Uterus (tissue), 4 donors: Measurements from ENCODE around the gene UAP1. TPM values are rescaled to one million over a fixed set of nuclear protein-coding genes. Genes with fewer than 3 reads are reported as not detected.

ENCODE experiments used
- DNase-seq, 2 donors: peaks; one replicate each; pipeline ENCODE4 v3.0.0-alpha.2; 2019 to 2020
- H3K27ac ChIP-seq, 2 donors: fragments of 200-600 bp; sonication (generic); 1 replicate in 1 of 2; 2 replicates in 1 of 2; pipeline ENCODE4 v1.5.1; 2016 to 2018
- H3K27me3 ChIP-seq, 2 donors: fragments of 200-600 bp; sonication (generic); one replicate each; pipeline ENCODE4 v1.5.1; 2018 to 2019; ENCODE audit warnings: control low read depth in 1 of 2
- H3K36me3 ChIP-seq, 2 donors: fragments of 200-600 bp; sonication (generic); one replicate each; pipeline ENCODE4 v1.5.1; 2019; ENCODE audit warnings: control low read depth in 1 of 2
- H3K4me1 ChIP-seq, 2 donors: fragments of 200-600 bp; sonication (generic); one replicate each; pipeline ENCODE4 v1.5.1; 2018 to 2019; ENCODE audit warnings: control low read depth in 1 of 2
- H3K4me3 ChIP-seq, 2 donors: fragments of 200-600 bp; sonication (generic); 1 replicate in 1 of 2; 2 replicates in 1 of 2; pipeline ENCODE4 v1.5.1; 2018 to 2019; ENCODE audit warnings: mild to moderate bottlenecking in 1 of 2
- H3K9me3 ChIP-seq, 2 donors: fragments of 200-600 bp; sonication (generic); one replicate each; pipeline ENCODE4 v1.5.1; 2019; ENCODE audit warnings: control low read depth in 1 of 2
- CTCF ChIP-seq, 4 experiments: fragments of 200-600 bp in 2 of 4; fragments of 450-650 bp in 2 of 4; sonication (generic) in 2 of 4; IDR thresholded peaks; one replicate each; pipeline ENCODE4 v1.5.1; 2016 to 2019; ENCODE audit warnings: antibody characterized with exemption in 4 of 4, mild to moderate bottlenecking in 2 of 4, moderate library complexity in 1 of 4
- POLR2A ChIP-seq, 2 donors: fragments of 450-650 bp; IDR thresholded peaks; one replicate each; pipeline ENCODE4 v1.6.1; 2016; ENCODE audit warnings: antibody characterized with exemption in 2 of 2, mild to moderate bottlenecking in 1 of 2, moderate library complexity in 1 of 2
- intact Hi-C: fragments of 100-400 bp; cut with DNase I; formaldehyde crosslinking; loops from one replicate; pipeline ENCODE4 v1.15.1; 2023; ENCODE audit warnings: low total_unique reads
- total RNA-seq, 4 donors: library from RNA; depleted of rRNA in 3 of 4; stranded (reverse); fragments of >200 nt in 3 of 4; gene quantifications; one replicate each; pipeline versions ENCODE4 v1.1.0 to v1.2.4, GENCODE V29; 2014 to 2023
- donor health status: DM: yes; HTN: yes; CAD: no.

Gene UAP1
- total RNA-seq, 4 donors from 2014 or later = 17.7 to 66.5 (median 55.0) TPM

GRCh38 chr1:162633081-162633762 lies 71.7 kb downstream of the UAP1 start:
- Histone ChIP-seq H3K27ac (peak overlapping the region; percentile 83 to 97), H3K4me3 (peak overlapping the region; percentile 44 to 52), H3K9me3 (no peaks in the 10 kb centered on the region), H3K36me3 (no peaks in the 10 kb centered on the region), H3K27me3 (no peaks in the 10 kb centered on the region), H3K4me1 (peaks cover 0 to 3% of the 10 kb centered on the region in 2 donors)
- DNase-seq = peak; percentile 34 to 42
- intact Hi-C loops = no loop called here
- TF ChIP-seq POLR2A (IDR thresholded peaks at IDR 0.05) = no peak
- no peak for TF ChIP-seq CTCF (IDR thresholded peaks at IDR 0.05)

- no peak for TF ChIP-seq CTCF (IDR thresholded peaks at IDR 0.05)
- TF ChIP-seq POLR2A (IDR thresholded peaks at IDR 0.05) = no peak
- intact Hi-C loops = no loop called here
- Histone ChIP-seq H3K4me1 (peaks cover 0 to 3% of the 10 kb centered on the region in 2 donors), H3K36me3 (no peaks in the 10 kb centered on the region), H3K9me3 (no peaks in the 10 kb centered on the region), H3K4me3 (no peak overlapping the region), H3K27ac (peak overlapping the region; percentile 16 to 97), H3K27me3 (no peaks in the 10 kb centered on the region)
- no peak for DNase-seq
These were observed 73.9 kb downstream of the UAP1 start for GRCh38 chr1:162635418-162635817.

GRCh38 chr1:162639718-162640117 lies 78.2 kb downstream of the UAP1 start:
- H3K27ac ChIP-seq = no peak overlapping the region
- H3K4me3 ChIP-seq = no peak overlapping the region
- no peaks in the 10 kb centered on the region for H3K27me3 ChIP-seq
- intact Hi-C loops = no loop called here
- no peak for DNase-seq
- no peaks in the 10 kb centered on the region for H3K36me3 ChIP-seq
- TF ChIP-seq CTCF (IDR thresholded peaks at IDR 0.05) = no peak
- no peak for TF ChIP-seq POLR2A (IDR thresholded peaks at IDR 0.05)
- H3K4me1 ChIP-seq = peaks cover 0 to 3% of the 10 kb centered on the region in 2 donors
- no peaks in the 10 kb centered on the region for H3K9me3 ChIP-seq

GRCh38 chr1:162641114-162641513 lies 79.6 kb downstream of the UAP1 start:
- no peaks in the 10 kb centered on the region for H3K9me3 ChIP-seq
- no peaks in the 10 kb centered on the region for H3K4me1 ChIP-seq
- H3K27ac ChIP-seq = no peak overlapping the region
- no peak for DNase-seq
- TF ChIP-seq POLR2A (IDR thresholded peaks at IDR 0.05) = no peak
- no peak for TF ChIP-seq CTCF (IDR thresholded peaks at IDR 0.05)
- no peaks in the 10 kb centered on the region for H3K27me3 ChIP-seq
- H3K36me3 ChIP-seq = no peaks in the 10 kb centered on the region
- intact Hi-C loops = no loop called here
- no peak overlapping the region for H3K4me3 ChIP-seq

GRCh38 chr1:162644986-162645314 lies 83.4 kb downstream of the UAP1 start:
- Histone ChIP-seq H3K9me3 (no peaks in the 10 kb centered on the region), H3K27me3 (no peaks in the 10 kb centered on the region), H3K4me1 (no peaks in the 10 kb centered on the region), H3K27ac (no peak overlapping the region), H3K4me3 (no peak overlapping the region), H3K36me3 (no peaks in the 10 kb centered on the region)
- TF ChIP-seq POLR2A (IDR thresholded peaks at IDR 0.05) (no peak), CTCF (IDR thresholded peaks at IDR 0.05) (no peak)
- no peak for DNase-seq
- intact Hi-C loops = no loop called here
